Right atrium auricular region (tissue), 2 donors: Measurements from ENCODE around the gene CNPY2. TPM values are rescaled to one million over a fixed set of nuclear protein-coding genes. Genes with fewer than 3 reads are reported as not detected.
"Not testable (repeated sequence)": the region's sequence is repeated elsewhere in the genome, so short reads cannot be mapped to it uniquely, and the experiment has no call there.

Source experiments
- DNase-seq: peaks from one replicate; pipeline ENCODE4 v3.0.0-alpha.2; 2019; ENCODE audit warnings: low spot score
- H3K27ac ChIP-seq, 2 donors: fragments of 200-600 bp; sonication (generic); 1 replicate in 1 of 2; 2 replicates in 1 of 2; pipeline ENCODE4 v1.5.1; 2016 to 2019
- H3K27me3 ChIP-seq, 2 donors: fragments of 200-600 bp; sonication (generic); one replicate each; pipeline versions ENCODE4 v1.5.1 to v1.6.0; 2017 to 2019
- H3K36me3 ChIP-seq: fragments of 200-600 bp; sonication (generic); one replicate; pipeline ENCODE4 v1.5.1; 2016
- H3K4me1 ChIP-seq, 2 donors: fragments of 200-600 bp; sonication (generic); one replicate each; pipeline versions ENCODE4 v1.5.1 to v1.6.0; 2017 to 2019
- H3K4me3 ChIP-seq, 2 donors: fragments of 200-600 bp; sonication (generic); 1 replicate in 1 of 2; 2 replicates in 1 of 2; pipeline ENCODE4 v1.5.1; 2017 to 2019; ENCODE audit warnings: mild to moderate bottlenecking in 1 of 2, moderate library complexity in 1 of 2
- H3K9me3 ChIP-seq, 2 donors: fragments of 200-600 bp; sonication (generic); one replicate each; pipeline ENCODE4 v1.5.1; 2019
- CTCF ChIP-seq, 2 donors: fragments of 200-600 bp; sonication (generic); IDR thresholded peaks; one replicate each; pipeline ENCODE4 v1.5.1; 2019; ENCODE audit warnings: antibody characterized with exemption in 2 of 2
- total RNA-seq, 2 donors: library from RNA; depleted of rRNA; stranded (reverse); fragments of >200 nt; gene quantifications; one replicate each; pipeline ENCODE4 v1.1.0, GENCODE V29; 2016

Gene CNPY2
- total RNA-seq, 2 donors from 2014 or later, result 37.0 to 55.2 TPM

- DNase-seq, result no peak
- no peak for TF ChIP-seq CTCF (IDR thresholded peaks at IDR 0.05)
- Histone ChIP-seq H3K27ac (no peak overlapping the region), H3K9me3 (no peaks in the 10 kb centered on the region), H3K4me1 (no peaks in the 10 kb centered on the region), H3K27me3 (no peaks in the 10 kb centered on the region), H3K4me3 (no peak overlapping the region), H3K36me3 (peaks cover 70% of the 10 kb centered on the region)
These were observed 10.7 kb upstream of the CNPY2 start for GRCh38 chr12:56326533-56326932.

- H3K27ac ChIP-seq, result no peak overlapping the region
- peaks cover 70% of the 10 kb centered on the region for H3K36me3 ChIP-seq
- DNase-seq, result no peak
- no peaks in the 10 kb centered on the region for H3K27me3 ChIP-seq
- H3K4me1 ChIP-seq, result no peaks in the 10 kb centered on the region
- no peak overlapping the region for H3K4me3 ChIP-seq
- no peaks in the 10 kb centered on the region for H3K9me3 ChIP-seq
- TF ChIP-seq CTCF (IDR thresholded peaks at IDR 0.05), result no peak
These were observed 10.3 kb upstream of the CNPY2 start for GRCh38 chr12:56326126-56326525.

GRCh38 chr12:56324206-56324605 lies 8.4 kb upstream of the CNPY2 start:
- no peak overlapping the region for H3K27ac ChIP-seq
- H3K27me3 ChIP-seq, result no peaks in the 10 kb centered on the region
- H3K4me1 ChIP-seq, result no peaks in the 10 kb centered on the region
- H3K36me3 ChIP-seq, result peaks cover 78% of the 10 kb centered on the region
- TF ChIP-seq CTCF (IDR thresholded peaks at IDR 0.05), result no peak
- no peaks in the 10 kb centered on the region for H3K9me3 ChIP-seq
- DNase-seq, result no peak
- no peak overlapping the region for H3K4me3 ChIP-seq

- peaks cover 68% of the 10 kb centered on the region for H3K36me3 ChIP-seq
- not testable (repeated sequence) for H3K27me3 ChIP-seq, H3K27ac ChIP-seq, H3K4me1 ChIP-seq, DNase-seq, H3K9me3 ChIP-seq, H3K4me3 ChIP-seq
These were observed 5.8 kb upstream of the CNPY2 start for GRCh38 chr12:56321610-56322009.

GRCh38 chr12:56321027-56321426 lies 5.2 kb upstream of the CNPY2 start:
- DNase-seq, result no peak
- Histone ChIP-seq H3K27me3 (no peaks in the 10 kb centered on the region), H3K9me3 (no peaks in the 10 kb centered on the region), H3K36me3 (peaks cover 62% of the 10 kb centered on the region), H3K4me3 (no peak overlapping the region), H3K4me1 (peaks cover 0 to 5% of the 10 kb centered on the region in 2 donors), H3K27ac (no peak overlapping the region)
- TF ChIP-seq CTCF (IDR thresholded peaks at IDR 0.05), result no peak

GRCh38 chr12:56317675-56318074 lies 1.9 kb upstream of the CNPY2 start:
- Histone ChIP-seq H3K27ac (no peak overlapping the region), H3K9me3 (no peaks in the 10 kb centered on the region), H3K36me3 (peaks cover 36% of the 10 kb centered on the region), H3K4me3 (no peak overlapping the region), H3K27me3 (no peaks in the 10 kb centered on the region), H3K4me1 (peaks cover 0 to 16% of the 10 kb centered on the region in 2 donors)
- DNase-seq, result no peak
- TF ChIP-seq CTCF (IDR thresholded peaks at IDR 0.05), result no peak
